K562 (cell line): Measurements from ENCODE around the gene TEX13B. TPM values are rescaled to one million over a fixed set of nuclear protein-coding genes. Genes with fewer than 3 reads are reported as not detected.

Source experiments
- ATAC-seq: fragments of 200-7000 bp; cut with Tn5 transposase; 3 replicates; pipeline ENCODE4 v1.9.1; 2020; ENCODE audit warnings: moderate library complexity
- BruUV-seq: library from RNA; stranded (reverse); fragments of 400-500 nt; replicated peaks from 2 replicates; lab custom pipeline; 2021; lab: Mats Ljungman, UMichigan
- CTCF ChIA-PET: fragments of 300-600 bp; formaldehyde crosslinking; extraction: SDS; loops from one replicate; lab custom pipeline; 2021; ENCODE audit warnings: low intra/inter-chr PET ratio; lab: Yijun Ruan, JAX
- POLR2A ChIA-PET: fragments of 300-600, 350-650 bp; sonication (Branson Sonifier 250); formaldehyde crosslinking; extraction: SDS; loops from one replicate; lab custom pipeline; 2021; ENCODE audit warnings: antibody characterized with exemption, inconsistent platforms; lab: Yijun Ruan, JAX
- DNase-seq, 4 experiments: peaks; one replicate each; pipeline versions ENCODE4 v3.0.0 to v3.0.0-alpha.2; 2011 to 2018; ENCODE audit warnings: low spot score in 3 of 4, mixed read lengths in 3 of 4; ENCODE audit errors: extremely low read depth in 1 of 4
- FAIRE-seq: peaks from 2 replicates; lab custom pipeline; 2011; peaks lifted over from hg19 to GRCh38; lab: Jason Lieb, UNC
- H2AFZ ChIP-seq: 2 replicates; pipeline ENCODE4 v1.6.0; 2011; ENCODE audit warnings: low read depth, low read length, control low read depth, inconsistent platforms
- H3K27ac ChIP-seq: fragments of 200-600 bp; 3 replicates; pipeline ENCODE4 v1.8.0; 2011; ENCODE audit warnings: low read depth, mild to moderate bottlenecking, control low read depth, inconsistent platforms, low read length, moderate library complexity, mixed read lengths; ENCODE audit errors: extremely low read depth
- H3K27me3 ChIP-seq, 2 experiments: fragments of 300-600 bp in 1 of 2; 2 replicates in 1 of 2; 3 replicates in 1 of 2; pipeline versions ENCODE4 v1.6.0 to v1.8.0; 2011; ENCODE audit warnings: inconsistent platforms in 2 of 2, low read length in 2 of 2, mild to moderate bottlenecking in 1 of 2, mixed read lengths in 1 of 2, moderate library complexity in 1 of 2; ENCODE audit not compliant: control insufficient read depth in 2 of 2, insufficient read depth in 2 of 2
- H3K36me3 ChIP-seq: fragments of 300-600 bp; 3 replicates; pipeline ENCODE4 v1.8.0; 2011; ENCODE audit warnings: mild to moderate bottlenecking, low read length, inconsistent platforms; ENCODE audit not compliant: control insufficient read depth, insufficient read depth
- H3K4me1 ChIP-seq, 2 experiments: fragments of 200-600 bp in 1 of 2; replicated peaks in 1 of 2; 2 replicates in 1 of 2; 3 replicates in 1 of 2; pipeline versions ENCODE4 v1.5.1 to v1.8.0; 2011; ENCODE audit warnings: inconsistent platforms in 2 of 2, low read length in 2 of 2, mild to moderate bottlenecking in 1 of 2, mixed read lengths in 1 of 2, moderate library complexity in 1 of 2; ENCODE audit not compliant: control insufficient read depth in 2 of 2, insufficient read depth in 2 of 2
- H3K4me2 ChIP-seq: 2 replicates; pipeline ENCODE4 v1.6.1; 2011; ENCODE audit warnings: low read length, control low read depth, inconsistent platforms, mixed read lengths; ENCODE audit not compliant: insufficient read depth
- H3K4me3 ChIP-seq: fragments of 200-600 bp; sonication (generic), shearing (Covaris generic); 2 replicates; pipeline ENCODE4 v1.5.1; 2016; ENCODE audit warnings: control low read depth, inconsistent platforms
- H3K79me2 ChIP-seq: fragments of 200-600 bp; 3 replicates; pipeline ENCODE4 v1.8.0; 2011; ENCODE audit warnings: low read length, inconsistent platforms; ENCODE audit not compliant: control insufficient read depth, insufficient read depth
- H3K9ac ChIP-seq, 2 experiments: 2 replicates each; pipeline versions ENCODE4 v1.6.0 to v1.6.1; 2011; ENCODE audit warnings: low read depth in 2 of 2, low read length in 2 of 2, control low read depth in 1 of 2, inconsistent platforms in 1 of 2, mild to moderate bottlenecking in 1 of 2, mixed read lengths in 1 of 2; ENCODE audit not compliant: insufficient read depth in 1 of 2
- H3K9me1 ChIP-seq: one replicate; pipeline ENCODE4 v1.6.0; 2011; ENCODE audit warnings: inconsistent platforms, mild to moderate bottlenecking, low read length, moderate library complexity; ENCODE audit not compliant: control insufficient read depth, insufficient read depth
- H3K9me3 ChIP-seq: replicated peaks from 2 replicates; pipeline ENCODE4 v1.5.1; 2011; ENCODE audit warnings: low read depth, low read length, inconsistent platforms; ENCODE audit not compliant: control insufficient read depth, insufficient read depth
- H4K20me1 ChIP-seq: replicated peaks from 2 replicates; pipeline ENCODE4 v1.6.1; 2011; ENCODE audit warnings: low read length, inconsistent platforms, mixed read lengths; ENCODE audit not compliant: control insufficient read depth, insufficient read depth
- CBFB ChIP-seq: sonication (generic); formaldehyde crosslinking; IDR thresholded peaks from 2 replicates; pipeline ENCODE4 v1.4.0; 2020; ENCODE audit warnings: mild to moderate bottlenecking, missing genetic modification reagents
- CEBPB ChIP-seq: fragments of 450-650 bp; IDR thresholded peaks from 2 replicates; pipeline ENCODE4 v1.6.1; 2016; ENCODE audit warnings: missing genetic modification characterization, missing compliant biosample characterization
- ESRRB ChIP-seq: fragments of 250-450 bp; sonication (Bioruptor Pico); IDR thresholded peaks from 2 replicates; pipeline ENCODE4 v1.5.0; 2020; ENCODE audit warnings: mild to moderate bottlenecking, moderate library complexity, borderline replicate concordance
- GTF2E2 ChIP-seq: fragments of 200-800 bp; sonication (Bioruptor generic); IDR thresholded peaks from 2 replicates; pipeline ENCODE4 v1.6.1; 2016; ENCODE audit warnings: missing genetic modification characterization, missing compliant biosample characterization
- MIER1 ChIP-seq: fragments of 450-650 bp; IDR thresholded peaks from 2 replicates; pipeline ENCODE4 v1.6.1; 2016; ENCODE audit warnings: antibody characterized with exemption, mild to moderate bottlenecking, low read depth
- NR3C1 ChIP-seq: sonication (generic); formaldehyde crosslinking; IDR thresholded peaks from 2 replicates; pipeline ENCODE4 v1.8.1; 2022; ENCODE audit warnings: missing genetic modification reagents
- PCBP2 ChIP-seq: fragments of 200-400 bp; formaldehyde crosslinking; IDR thresholded peaks from 2 replicates; pipeline ENCODE4 v1.6.1; 2018; ENCODE audit warnings: low read length, low read depth, mild to moderate bottlenecking, moderate library complexity; ENCODE audit not compliant: poor library complexity, severe bottlenecking
- PHF21A ChIP-seq: fragments of 450-650 bp; IDR thresholded peaks from 2 replicates; pipeline ENCODE4 v1.6.1; 2017; ENCODE audit warnings: low read depth, borderline replicate concordance
- SMC3 ChIP-seq: conservative IDR thresholded peaks from 2 replicates; pipeline ENCODE4 v1.6.1; 2011; ENCODE audit warnings: low read depth, low read length, improper control_type of control experiment; ENCODE audit not compliant: insufficient read depth
- ZNF23 ChIP-seq: fragments of 250-450 bp; sonication (Bioruptor Pico); IDR thresholded peaks from 2 replicates; pipeline ENCODE4 v1.4.0; 2020; ENCODE audit warnings: mild to moderate bottlenecking
- ZNF644 ChIP-seq: fragments of 200-800 bp; sonication (Bioruptor generic); IDR thresholded peaks from 2 replicates; pipeline ENCODE4 v1.6.1; 2016; ENCODE audit warnings: low read depth, missing genetic modification characterization, missing compliant biosample characterization
- ZNF77 ChIP-seq: fragments of 250-450 bp; sonication (Bioruptor Pico); IDR thresholded peaks from 2 replicates; pipeline ENCODE4 v1.5.0; 2020
- ZNF79 ChIP-seq: fragments of 250-450 bp; sonication (Bioruptor Pico); IDR thresholded peaks from 2 replicates; pipeline ENCODE4 v1.4.0; 2020; ENCODE audit warnings: low read depth, mild to moderate bottlenecking, moderate library complexity
- WGBS: fragments of 100-300 bp; shearing (Covaris generic); methylation state at CpG from one replicate; pipeline ENCODE4 v1.1.6; 2016; ENCODE audit warnings: low coverage, mixed read lengths; ENCODE audit not compliant: insufficient coverage; ENCODE audit errors: missing lambda C conversion rate; 5-methylcytosine and 5-hydroxymethylcytosine counted together
- in situ Hi-C: fragments of 300-500 bp; cut with MboI; formaldehyde crosslinking; loops from 4 replicates; pipeline ENCODE4 v1.15.0; 2018; ENCODE audit warnings: inconsistent platforms, mixed read lengths
- intact Hi-C: fragments of 100-400 bp; cut with micrococcal nuclease; formaldehyde crosslinking; loops from 2 replicates; pipeline ENCODE4 v1.14.2; 2022
- polyA plus RNA-seq, 8 experiments: library from polyadenylated mRNA; depleted of rRNA in 4 of 8; stranded (reverse) in 5 of 8; unstranded in 3 of 8; fragments of >200 nt; fragmentation: Nextera tagmentation in 2 of 8; fragmentation: Illumina TruSeq in 1 of 8; extraction: Ambion mirVana in 2 of 8; extraction: Trizol in 1 of 8; gene quantifications; 2 replicates each; pipeline versions ENCODE4 v1.2.1 to v1.2.3, GENCODE V29; 2011 to 2014; ENCODE audit warnings: inconsistent platforms in 1 of 8, missing spikeins in 1 of 8
- total RNA-seq, 7 experiments: library from RNA; depleted of rRNA in 6 of 7; stranded (reverse); fragments of >200 nt in 6 of 7; fragmentation: Illumina TruSeq in 2 of 7; extraction: Trizol in 2 of 7; gene quantifications; 2 replicates each; pipeline versions ENCODE4 v1.2.1 to v1.2.3, GENCODE V29; 2011 to 2021; ENCODE audit warnings: low replicate concordance in 1 of 7

The TEX13B gene
- total and polyA plus RNA-seq, 9 of the 15 experiments (the other 6 are each of a cell fraction or from before 2014, with no cell fraction given): not detected

DNA sequence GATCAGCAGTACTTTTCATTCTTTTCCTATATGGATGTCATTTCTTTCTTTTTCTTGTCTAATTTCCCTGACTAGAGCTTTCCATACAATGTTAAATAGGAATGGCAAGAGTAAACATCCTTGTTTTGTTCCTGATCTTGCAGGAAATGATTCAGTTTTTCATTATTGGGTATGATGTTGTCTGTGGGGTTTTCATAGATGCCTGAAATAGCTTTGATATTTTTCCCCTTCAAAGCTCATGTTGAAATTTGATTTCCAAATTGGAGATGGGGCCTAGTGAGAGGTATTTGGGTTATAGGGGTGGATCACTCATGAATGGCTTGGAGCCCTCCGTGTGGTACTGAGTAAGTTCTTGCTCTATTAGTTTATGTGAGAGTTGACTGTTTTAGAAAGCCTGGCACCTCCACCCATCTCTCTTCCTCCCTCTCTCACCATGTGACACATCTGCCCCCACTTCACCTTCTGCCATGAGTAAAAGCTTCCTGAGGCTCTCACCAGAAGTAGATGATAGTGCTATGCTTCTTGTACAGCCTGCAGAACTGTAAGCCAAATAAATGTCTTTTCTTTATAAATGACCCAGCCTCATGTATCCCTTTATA, 40.4 kb upstream of the TEX13B start:
- H3K27me3 ChIP-seq: no peaks in the 10 kb centered on the region
- no peak for DNase-seq
- CTCF ChIA-PET: no interaction called here
- H3K9me3 ChIP-seq: no peaks in the 10 kb centered on the region
- no peaks in the 10 kb centered on the region for H4K20me1 ChIP-seq
- H3K4me3 ChIP-seq: no peak overlapping the region
- FAIRE-seq: no peak
- H3K4me2 ChIP-seq: no peak overlapping the region
- POLR2A ChIA-PET: no interaction called here
- no peaks in the 10 kb centered on the region for H3K36me3 ChIP-seq
- no peaks in the 10 kb centered on the region for H3K4me1 ChIP-seq
- no peak for TF ChIP-seq ESRRB (CRISPR knock-in tag)
- ATAC-seq: no peak
- no peak overlapping the region for H3K27ac ChIP-seq
- in situ Hi-C loops (no loop called here), intact Hi-C loops (loop anchor here (10.0 kb wide), 1 partner anchor 512 kb away; no protein-coding TSS in a partner anchor)
- no peaks in the 10 kb centered on the region for H3K9me1 ChIP-seq
- H3K79me2 ChIP-seq: no peaks in the 10 kb centered on the region
- BruUV-seq: no TSS peak
- 0% methylated on average over 1 of the region's 1 CpG for WGBS
- no peak overlapping the region for H2AFZ ChIP-seq
- no peak overlapping the region for H3K9ac ChIP-seq

DNA sequence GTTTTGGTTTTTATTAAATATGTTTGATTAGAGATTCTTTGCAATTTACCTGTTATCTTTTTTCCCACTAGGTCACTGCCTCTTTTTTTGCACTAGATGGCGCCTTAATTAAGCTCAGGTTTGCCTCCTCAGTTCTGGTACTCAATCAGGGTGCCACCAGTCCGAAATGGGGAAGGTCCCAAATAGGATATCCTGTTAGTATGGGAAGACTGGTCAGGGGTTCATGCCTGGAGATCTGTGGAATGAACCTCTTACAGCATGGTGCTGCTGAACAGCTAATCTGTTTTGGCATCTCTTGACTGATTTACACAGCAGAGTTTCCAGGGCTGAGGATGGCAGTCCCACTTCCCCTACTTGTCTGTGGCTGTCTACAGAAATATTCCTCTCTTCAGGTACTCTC, 38.5 kb upstream of the TEX13B start:
- H2AFZ ChIP-seq: no peak overlapping the region
- 0% methylated on average over 2 of the region's 2 CpGs for WGBS
- no peaks in the 10 kb centered on the region for H3K36me3 ChIP-seq
- no peaks in the 10 kb centered on the region for H3K79me2 ChIP-seq
- no peak overlapping the region for H3K27ac ChIP-seq
- in situ Hi-C loops (no loop called here), intact Hi-C loops (loop anchor here (1.0 to 10.0 kb wide), 4 partner anchors 42 to 514 kb away; no protein-coding TSS in a partner anchor)
- H3K9me3 ChIP-seq: no peaks in the 10 kb centered on the region
- H3K9ac ChIP-seq: no peak overlapping the region
- no peak overlapping the region for H3K4me3 ChIP-seq
- CTCF ChIA-PET: interaction anchor here (2.2 kb wide), 1 partner anchor 51 kb away, joined by 18 read pairs; no protein-coding TSS in a partner anchor
- BruUV-seq: no TSS peak
- H4K20me1 ChIP-seq: no peaks in the 10 kb centered on the region
- no peak for FAIRE-seq
- no peaks in the 10 kb centered on the region for H3K4me1 ChIP-seq
- POLR2A ChIA-PET: interaction anchor here (0.5 kb wide), 1 partner anchor 61 kb away, joined by 4 read pairs; no protein-coding TSS in a partner anchor
- H3K9me1 ChIP-seq: no peaks in the 10 kb centered on the region
- H3K4me2 ChIP-seq: no peak overlapping the region
- H3K27me3 ChIP-seq: no peaks in the 10 kb centered on the region
- ATAC-seq: 0 out of 3 replicates have a peak, but pooled peaks have one; percentile 53
- peak; percentile 11 to 21 (median 16) for DNase-seq
- TF ChIP-seq ZNF77 (CRISPR knock-in tag) (no peak), CBFB (no peak), ZNF23 (CRISPR knock-in tag) (no peak), PHF21A (no peak), SMC3 (peak; percentile 49; the same call in 1 of the 2 replicates), GTF2E2 (no peak), ZNF79 (CRISPR knock-in tag) (no peak), MIER1 (no peak), NR3C1 (CRISPR knock-in tag) (no peak), PCBP2 (no peak), CEBPB (no peak), ZNF644 (tag) (no peak)
